Hepatocyte (in vitro differentiated cells): ENCODE data around the gene FAM83F. TPM values are rescaled to one million over a fixed set of nuclear protein-coding genes. Genes with fewer than 3 reads are reported as not detected.

Experiments used
- DNase-seq: peaks from one replicate; pipeline ENCODE4 v3.0.0-alpha.2; 2016; ENCODE audit warnings: low spot score
- H2AFZ ChIP-seq: fragments of 200-600 bp; sonication (generic); 2 replicates; pipeline ENCODE4 v1.6.0; 2016; ENCODE audit warnings: antibody characterized with exemption, mild to moderate bottlenecking
- H3K27ac ChIP-seq: fragments of 200-600 bp; sonication (generic); 2 replicates; pipeline ENCODE4 v1.5.1; 2016; ENCODE audit warnings: mild to moderate bottlenecking
- H3K27me3 ChIP-seq: fragments of 200-600 bp; sonication (generic); 2 replicates; pipeline ENCODE4 v1.6.1; 2016
- H3K36me3 ChIP-seq: fragments of 200-600 bp; sonication (generic); replicated peaks from 2 replicates; pipeline ENCODE4 v1.5.1; 2016; ENCODE audit warnings: low read depth; ENCODE audit not compliant: insufficient read depth
- H3K4me1 ChIP-seq: fragments of 200-600 bp; sonication (generic); 2 replicates; pipeline ENCODE4 v1.5.1; 2016; ENCODE audit warnings: mild to moderate bottlenecking, moderate library complexity; ENCODE audit not compliant: insufficient read depth
- H3K4me2 ChIP-seq: fragments of 200-600 bp; sonication (generic); 2 replicates; pipeline ENCODE4 v1.6.0; 2016
- H3K4me3 ChIP-seq: fragments of 200-600 bp; sonication (generic); 2 replicates; pipeline ENCODE4 v1.5.1; 2016; ENCODE audit warnings: mild to moderate bottlenecking
- H3K79me2 ChIP-seq: fragments of 200-600 bp; sonication (generic); 2 replicates; pipeline ENCODE4 v1.6.0; 2017; ENCODE audit warnings: mild to moderate bottlenecking
- H3K9me2 ChIP-seq: fragments of 200-600 bp; sonication (generic); replicated peaks from 2 replicates; pipeline ENCODE4 v1.6.0; 2017; ENCODE audit warnings: mild to moderate bottlenecking; ENCODE audit not compliant: insufficient read depth
- H3K9me3 ChIP-seq: fragments of 200-600 bp; sonication (generic); 2 replicates; pipeline ENCODE4 v1.5.1; 2016; ENCODE audit warnings: low read depth, mild to moderate bottlenecking
- H4K20me1 ChIP-seq: fragments of 200-600 bp; sonication (generic); 2 replicates; pipeline ENCODE4 v1.6.0; 2016; ENCODE audit warnings: mild to moderate bottlenecking; ENCODE audit not compliant: insufficient read depth, poor library complexity, severe bottlenecking
- CTCF ChIP-seq: fragments of 200-600 bp; sonication (generic); IDR thresholded peaks from 2 replicates; pipeline ENCODE4 v1.5.1; 2016; ENCODE audit warnings: antibody characterized with exemption, mild to moderate bottlenecking; ENCODE audit not compliant: poor library complexity
- EZH2 ChIP-seq: fragments of 200-600 bp; sonication (generic); IDR thresholded peaks from 2 replicates; pipeline ENCODE4 v1.6.1; 2016; ENCODE audit warnings: antibody characterized with exemption, mild to moderate bottlenecking, borderline replicate concordance
- EZH2phosphoT487 ChIP-seq: fragments of 200-600 bp; sonication (generic); IDR thresholded peaks from one replicate; pipeline ENCODE4 v1.6.1; 2018; ENCODE audit warnings: antibody characterized with exemption, mild to moderate bottlenecking, low read depth, moderate library complexity; ENCODE audit not compliant: unreplicated experiment, severe bottlenecking
- WGBS: methylation state at CpG from one replicate; pipeline ENCODE4 v1.1.6; 2016; ENCODE audit warnings: low lambda C conversion rate; ENCODE audit errors: missing lambda C conversion rate; 5-methylcytosine and 5-hydroxymethylcytosine counted together
- polyA plus RNA-seq: library from polyadenylated mRNA; unstranded; fragments of >200 nt; fragmentation: Nextera tagmentation; extraction: Ambion mirVana; gene quantifications from 2 replicates; pipeline ENCODE4 v1.2.1, GENCODE V29; 2016
- total RNA-seq: library from RNA; depleted of rRNA; stranded (reverse); fragments of >200 nt; gene quantifications from 2 replicates; pipeline ENCODE4 v1.2.3, GENCODE V29; 2014

The FAM83F gene
- total and polyA plus RNA-seq, 2 experiments from 2014 or later = 10.8 to 12.8 TPM

DNA sequence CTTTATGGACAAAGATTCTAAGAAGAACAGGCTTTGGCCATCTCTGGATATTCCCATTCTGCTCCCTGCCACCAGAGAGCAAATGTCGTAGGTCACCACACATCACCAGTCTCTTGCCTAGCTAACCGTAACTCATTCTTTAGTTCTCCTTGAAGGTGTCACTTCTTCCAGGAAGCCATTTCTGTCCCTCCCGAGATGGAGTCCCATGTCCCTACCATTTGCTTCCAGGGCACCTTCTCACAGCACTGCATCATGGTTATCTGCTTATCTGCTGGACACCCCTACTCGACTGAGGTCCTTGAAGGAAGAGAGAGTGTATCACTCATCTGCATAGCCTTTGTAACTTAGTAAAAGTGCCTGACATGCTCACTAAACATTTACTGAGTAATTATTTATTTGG, 47.6 kb downstream of the FAM83F start:
- no peak for DNase-seq
- Histone ChIP-seq H3K36me3 (no peaks in the 10 kb centered on the region), H3K9me2 (no peaks in the 10 kb centered on the region), H3K4me1 (peaks cover 15% of the 10 kb centered on the region), H3K9me3 (no peaks in the 10 kb centered on the region), H2AFZ (no peak overlapping the region), H4K20me1 (peaks cover 4% of the 10 kb centered on the region), H3K4me2 (no peak overlapping the region), H3K27me3 (no peaks in the 10 kb centered on the region), H3K27ac (no peak overlapping the region), H3K79me2 (peaks cover 15% of the 10 kb centered on the region), H3K4me3 (no peak overlapping the region)
- TF ChIP-seq EZH2phosphoT487 (no peak), EZH2 (no peak), CTCF (no peak)
- 78% methylated on average over 4 of the region's 4 CpGs for WGBS

DNA sequence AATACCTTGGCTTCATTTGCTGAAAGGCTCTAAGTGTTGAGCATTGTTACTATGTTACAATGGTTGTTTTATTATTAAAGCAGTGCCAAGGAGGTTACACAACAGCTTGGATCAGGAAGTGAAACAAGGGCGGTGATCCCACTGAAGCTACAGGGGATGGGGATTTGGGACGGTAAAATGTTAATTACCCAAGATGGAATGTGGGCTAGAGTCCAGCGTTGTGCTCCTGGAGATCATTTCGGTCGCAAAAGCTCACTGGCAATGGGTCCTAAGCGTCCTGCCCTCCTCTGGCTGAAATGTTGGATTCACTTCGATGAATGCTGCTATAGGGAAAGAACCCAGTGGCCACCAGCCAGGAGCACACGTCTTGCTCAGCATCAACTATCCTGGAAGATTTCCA, 48.3 kb downstream of the FAM83F start:
- no peak for TF ChIP-seq EZH2
- TF ChIP-seq CTCF = no peak
- no peak for TF ChIP-seq EZH2phosphoT487
- H3K4me3 ChIP-seq = no peak overlapping the region
- no peaks in the 10 kb centered on the region for H3K9me2 ChIP-seq
- 87% methylated on average over 8 of the region's 8 CpGs for WGBS
- H3K9me3 ChIP-seq = no peaks in the 10 kb centered on the region
- peak; percentile 7 for DNase-seq
- H2AFZ ChIP-seq = no peak overlapping the region
- H3K27me3 ChIP-seq = no peaks in the 10 kb centered on the region
- peaks cover 15% of the 10 kb centered on the region for H3K4me1 ChIP-seq
- H3K4me2 ChIP-seq = no peak overlapping the region
- H3K79me2 ChIP-seq = peaks cover 22% of the 10 kb centered on the region
- H3K36me3 ChIP-seq = no peaks in the 10 kb centered on the region
- peak overlapping the region; percentile 76 for H3K27ac ChIP-seq
- peaks cover 10% of the 10 kb centered on the region for H4K20me1 ChIP-seq

GRCh38 chr22:40043793-40044101, 49.0 kb downstream of the FAM83F start:
- Histone ChIP-seq H3K27ac (peak overlapping the region; percentile 76), H2AFZ (peak overlapping the region; percentile 78), H3K27me3 (no peaks in the 10 kb centered on the region), H3K4me3 (peak overlapping the region; percentile 24), H3K4me1 (peaks cover 15% of the 10 kb centered on the region), H3K79me2 (peaks cover 29% of the 10 kb centered on the region), H4K20me1 (peaks cover 10% of the 10 kb centered on the region), H3K36me3 (no peaks in the 10 kb centered on the region), H3K9me2 (no peaks in the 10 kb centered on the region), H3K4me2 (peak overlapping the region; percentile 75), H3K9me3 (no peaks in the 10 kb centered on the region)
- no peak for TF ChIP-seq EZH2
- TF ChIP-seq EZH2phosphoT487 = no peak
- no peak for TF ChIP-seq CTCF
- DNase-seq = no peak
- WGBS = 57% methylated on average over 5 of the region's 5 CpGs
